Gastrocnemius medialis (tissue), 4 donors: Measurements from ENCODE around the gene ROBO1. TPM values are rescaled to one million over a fixed set of nuclear protein-coding genes. Genes with fewer than 3 reads are reported as not detected.
"Not testable (repeated sequence)": the region's sequence is repeated elsewhere in the genome, so short reads cannot be mapped to it uniquely, and the experiment has no call there.

Experiments
- ATAC-seq, 2 donors: fragments of 150-250 bp; one replicate each; pipeline ENCODE4 v1.9.1; 2016
- DNase-seq, 2 donors: peaks; one replicate each; pipeline ENCODE4 v3.0.0-alpha.2; 2019
- H3K27ac ChIP-seq, 4 donors: fragments of 200-600 bp; sonication (generic); 1 replicate in 1 of 4; 2 replicates in 3 of 4; pipeline ENCODE4 v1.5.1; 2016 to 2018; ENCODE audit warnings: mild to moderate bottlenecking in 2 of 4, moderate library complexity in 1 of 4
- H3K27me3 ChIP-seq, 3 donors: fragments of 200-600 bp; sonication (generic) in 2 of 3; 1 replicate in 1 of 3; 2 replicates in 2 of 3; pipeline versions ENCODE4 v1.5.1 to v1.6.0; 2016 to 2019; ENCODE audit warnings: mild to moderate bottlenecking in 1 of 3, moderate library complexity in 1 of 3
- H3K36me3 ChIP-seq, 2 donors: fragments of 200-600 bp; sonication (generic) in 1 of 2; one replicate each; pipeline ENCODE4 v1.5.1; 2017 to 2018
- H3K4me1 ChIP-seq, 2 donors: fragments of 200-600 bp; sonication (generic) in 1 of 2; one replicate each; pipeline ENCODE4 v1.5.1; 2016 to 2017; ENCODE audit warnings: mild to moderate bottlenecking in 2 of 2
- H3K4me3 ChIP-seq, 4 donors: fragments of 200-600 bp; sonication (generic) in 3 of 4; 1 replicate in 1 of 4; 2 replicates in 3 of 4; pipeline ENCODE4 v1.5.1; 2016 to 2019; ENCODE audit warnings: mild to moderate bottlenecking in 2 of 4
- H3K9me3 ChIP-seq, 3 donors: fragments of 200-600 bp; sonication (generic) in 2 of 3; 1 replicate in 1 of 3; 2 replicates in 2 of 3; pipeline ENCODE4 v1.5.1; 2016 to 2019
- POLR2A ChIP-seq, 2 donors: fragments of 450-650 bp; IDR thresholded peaks; one replicate each; pipeline ENCODE4 v1.6.1; 2017; ENCODE audit warnings: antibody characterized with exemption in 2 of 2, mild to moderate bottlenecking in 2 of 2, moderate library complexity in 2 of 2
- in situ Hi-C, 4 donors: fragments of 200-750 bp; cut with MboI; loops; one replicate each; pipeline versions ENCODE4 v1.15.0 to v1.8.0; 2017; ENCODE audit warnings: low sequenced_read_pairs in 4 of 4
- intact Hi-C: fragments of 100-400 bp; cut with DNase I; formaldehyde crosslinking; loops from one replicate; pipeline ENCODE4 v1.15.1; 2023; ENCODE audit warnings: low total_unique reads
- total RNA-seq, 4 donors: library from RNA; depleted of rRNA; stranded (reverse); fragments of >200 nt; gene quantifications; one replicate each; pipeline versions ENCODE4 v1.1.0 to v1.2.3, GENCODE V29; 2016
- TF ChIP-seq, protein P1 (sequence below), 5 experiments: fragments of 450-650 bp in 3 of 5; fragments of 200-600 bp in 2 of 5; sonication (generic) in 2 of 5; IDR thresholded peaks in 4 of 5; conservative IDR thresholded peaks in 1 of 5; 1 replicate in 4 of 5; 2 replicates in 1 of 5; pipeline ENCODE4 v1.5.1; 2016 to 2019; ENCODE audit warnings: antibody characterized with exemption in 5 of 5, mild to moderate bottlenecking in 3 of 5, moderate library complexity in 3 of 5

Gene ROBO1
- total RNA-seq, 4 donors from 2014 or later, result 4.2 to 16.0 (median 9.5) TPM

DNA sequence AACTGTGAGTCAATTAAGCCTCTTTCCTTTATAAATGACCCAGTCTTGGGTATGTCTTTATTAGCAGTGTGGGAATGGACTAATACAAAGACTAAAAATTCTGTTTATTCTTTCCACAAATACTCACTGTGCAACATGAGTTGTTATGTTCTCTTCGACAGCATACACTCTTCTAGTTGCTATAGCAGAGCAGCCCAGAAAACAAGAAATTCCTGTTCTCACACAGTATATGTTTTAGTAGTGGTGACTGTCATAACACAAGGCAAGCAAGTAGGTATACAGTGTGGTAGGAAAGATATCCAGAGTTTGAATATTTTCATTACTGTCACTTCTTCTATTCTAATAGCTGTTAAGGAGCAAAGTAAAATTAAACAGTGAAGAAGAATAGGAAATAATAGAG is 453.3 kb downstream of the ROBO1 start:
- in situ Hi-C loops (no loop called here), intact Hi-C loops (no loop called here)
- ATAC-seq, result no peak
- H3K27me3 ChIP-seq, result no peaks in the 10 kb centered on the region
- no peak for DNase-seq
- H3K4me3 ChIP-seq, result no peak overlapping the region
- no peak overlapping the region for H3K27ac ChIP-seq
- TF ChIP-seq, protein P1, sequence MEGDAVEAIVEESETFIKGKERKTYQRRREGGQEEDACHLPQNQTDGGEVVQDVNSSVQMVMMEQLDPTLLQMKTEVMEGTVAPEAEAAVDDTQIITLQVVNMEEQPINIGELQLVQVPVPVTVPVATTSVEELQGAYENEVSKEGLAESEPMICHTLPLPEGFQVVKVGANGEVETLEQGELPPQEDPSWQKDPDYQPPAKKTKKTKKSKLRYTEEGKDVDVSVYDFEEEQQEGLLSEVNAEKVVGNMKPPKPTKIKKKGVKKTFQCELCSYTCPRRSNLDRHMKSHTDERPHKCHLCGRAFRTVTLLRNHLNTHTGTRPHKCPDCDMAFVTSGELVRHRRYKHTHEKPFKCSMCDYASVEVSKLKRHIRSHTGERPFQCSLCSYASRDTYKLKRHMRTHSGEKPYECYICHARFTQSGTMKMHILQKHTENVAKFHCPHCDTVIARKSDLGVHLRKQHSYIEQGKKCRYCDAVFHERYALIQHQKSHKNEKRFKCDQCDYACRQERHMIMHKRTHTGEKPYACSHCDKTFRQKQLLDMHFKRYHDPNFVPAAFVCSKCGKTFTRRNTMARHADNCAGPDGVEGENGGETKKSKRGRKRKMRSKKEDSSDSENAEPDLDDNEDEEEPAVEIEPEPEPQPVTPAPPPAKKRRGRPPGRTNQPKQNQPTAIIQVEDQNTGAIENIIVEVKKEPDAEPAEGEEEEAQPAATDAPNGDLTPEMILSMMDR (IDR thresholded peaks at IDR 0.05 in 4 of 5, conservative IDR thresholded peaks at IDR 0.05 in 1 of 5), result no peak
- TF ChIP-seq POLR2A (IDR thresholded peaks at IDR 0.05), result no peak
- no peaks in the 10 kb centered on the region for H3K4me1 ChIP-seq
- no peaks in the 10 kb centered on the region for H3K9me3 ChIP-seq
- no peaks in the 10 kb centered on the region for H3K36me3 ChIP-seq

DNA sequence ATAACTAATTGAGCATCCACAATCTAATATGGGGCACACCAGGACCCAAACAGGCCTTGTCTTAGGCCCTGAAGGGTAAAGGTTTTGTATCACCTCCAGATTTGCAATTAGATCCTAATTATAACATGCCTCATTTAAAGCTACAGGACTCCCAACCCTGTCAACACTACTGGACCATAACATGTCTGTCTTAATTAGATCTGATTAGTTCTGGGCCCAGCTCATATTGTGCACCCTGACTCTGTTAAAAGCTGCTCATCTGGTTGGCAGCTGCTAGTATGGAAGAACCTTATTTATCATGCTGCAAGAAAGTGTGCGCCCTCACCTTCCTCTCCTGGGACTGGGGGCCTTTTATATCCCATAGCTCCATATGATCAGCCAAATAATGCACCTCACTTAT is 457.8 kb downstream of the ROBO1 start:
- H3K36me3 ChIP-seq, result no peaks in the 10 kb centered on the region
- H3K4me3 ChIP-seq, result no peak overlapping the region
- TF ChIP-seq, protein P1 (IDR thresholded peaks at IDR 0.05 in 4 of 5, conservative IDR thresholded peaks at IDR 0.05 in 1 of 5), result no peak
- no peak for TF ChIP-seq POLR2A (IDR thresholded peaks at IDR 0.05)
- ATAC-seq (no peak), DNase-seq (no peak)
- in situ Hi-C loops, result no loop called here
- H3K27ac ChIP-seq, result no peak overlapping the region
- H3K4me1 ChIP-seq, result no peaks in the 10 kb centered on the region
- intact Hi-C loops, result no loop called here
- H3K9me3 ChIP-seq, result no peaks in the 10 kb centered on the region
- no peaks in the 10 kb centered on the region for H3K27me3 ChIP-seq

DNA sequence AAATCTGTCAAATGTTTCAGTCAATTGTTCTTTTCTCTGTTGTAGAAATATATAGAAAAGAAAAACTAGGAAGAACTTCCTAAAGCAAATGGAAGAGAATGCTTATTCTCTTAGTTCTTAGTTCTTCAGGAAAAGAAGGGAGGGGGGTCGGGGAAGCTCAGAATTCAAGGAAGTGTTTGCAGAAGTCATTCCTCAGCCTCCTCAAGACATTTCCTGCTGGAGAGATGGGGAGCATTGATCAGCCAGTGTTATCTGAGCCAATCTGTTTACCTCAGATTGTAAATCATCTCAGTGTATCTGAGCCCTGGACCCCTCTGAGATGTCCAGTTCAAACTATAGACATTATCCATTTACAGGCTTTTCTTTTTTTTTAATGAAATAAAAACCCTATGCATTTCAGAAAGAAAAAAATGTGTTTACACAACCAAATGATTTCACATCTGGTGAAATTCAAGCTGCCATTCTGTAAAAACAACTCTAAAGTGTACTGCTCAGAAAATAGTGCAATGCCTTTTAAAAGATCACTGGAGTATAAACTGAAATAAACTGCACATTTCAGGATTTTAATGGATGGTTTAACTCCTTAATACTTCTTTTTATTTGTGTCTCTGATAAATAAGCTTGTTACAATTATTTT is 460.7 kb downstream of the ROBO1 start:
- H3K27me3 ChIP-seq, result no peaks in the 10 kb centered on the region
- no peak for DNase-seq
- no peaks in the 10 kb centered on the region for H3K36me3 ChIP-seq
- H3K4me1 ChIP-seq, result no peaks in the 10 kb centered on the region
- ATAC-seq, result no peak
- in situ Hi-C loops, result no loop called here
- H3K4me3 ChIP-seq, result no peak overlapping the region
- no peak for TF ChIP-seq POLR2A (IDR thresholded peaks at IDR 0.05)
- TF ChIP-seq, protein P1 (IDR thresholded peaks at IDR 0.05 in 4 of 5, conservative IDR thresholded peaks at IDR 0.05 in 1 of 5), result no peak
- H3K27ac ChIP-seq, result no peak overlapping the region
- intact Hi-C loops, result no loop called here
- no peaks in the 10 kb centered on the region for H3K9me3 ChIP-seq

DNA sequence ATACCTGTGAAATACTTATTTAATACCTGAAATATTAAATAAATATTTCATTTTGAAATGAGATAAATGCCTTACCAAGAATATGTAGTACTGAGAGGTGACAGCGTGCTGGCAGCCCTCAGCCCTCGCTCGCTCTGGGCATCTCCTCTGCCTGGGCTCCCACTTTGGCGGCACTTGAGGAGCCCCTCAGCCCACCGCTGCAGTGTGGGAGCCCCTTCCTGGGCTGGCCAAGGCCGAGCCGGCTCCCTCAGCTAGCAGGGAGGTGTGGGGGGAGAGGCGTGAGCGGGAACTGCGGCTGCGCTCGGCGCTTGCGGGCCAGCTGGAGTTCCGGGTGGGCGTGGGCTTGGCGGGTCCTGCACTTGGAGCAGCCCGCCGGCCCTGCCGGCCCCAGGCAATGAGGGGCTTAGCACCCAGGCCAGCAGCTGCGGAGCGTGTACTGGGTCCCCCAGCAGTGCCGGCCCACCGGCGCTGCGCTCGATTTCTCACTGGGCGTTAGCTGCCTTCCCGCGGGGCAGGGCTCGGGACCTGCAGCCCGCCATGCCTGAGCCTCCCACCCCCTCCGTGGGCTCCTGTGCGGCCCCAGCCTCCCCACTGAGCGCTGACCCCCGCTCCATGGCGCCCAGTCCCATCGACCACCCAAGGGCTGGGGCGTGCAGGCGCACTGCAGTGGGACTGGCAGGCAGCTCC is 467.7 kb downstream of the ROBO1 start:
- H3K4me1 ChIP-seq, ATAC-seq, H3K4me3 ChIP-seq, H3K9me3 ChIP-seq, H3K27ac ChIP-seq, H3K27me3 ChIP-seq, DNase-seq, in situ Hi-C loops, intact Hi-C loops, H3K36me3 ChIP-seq: not testable (repeated sequence)

DNA sequence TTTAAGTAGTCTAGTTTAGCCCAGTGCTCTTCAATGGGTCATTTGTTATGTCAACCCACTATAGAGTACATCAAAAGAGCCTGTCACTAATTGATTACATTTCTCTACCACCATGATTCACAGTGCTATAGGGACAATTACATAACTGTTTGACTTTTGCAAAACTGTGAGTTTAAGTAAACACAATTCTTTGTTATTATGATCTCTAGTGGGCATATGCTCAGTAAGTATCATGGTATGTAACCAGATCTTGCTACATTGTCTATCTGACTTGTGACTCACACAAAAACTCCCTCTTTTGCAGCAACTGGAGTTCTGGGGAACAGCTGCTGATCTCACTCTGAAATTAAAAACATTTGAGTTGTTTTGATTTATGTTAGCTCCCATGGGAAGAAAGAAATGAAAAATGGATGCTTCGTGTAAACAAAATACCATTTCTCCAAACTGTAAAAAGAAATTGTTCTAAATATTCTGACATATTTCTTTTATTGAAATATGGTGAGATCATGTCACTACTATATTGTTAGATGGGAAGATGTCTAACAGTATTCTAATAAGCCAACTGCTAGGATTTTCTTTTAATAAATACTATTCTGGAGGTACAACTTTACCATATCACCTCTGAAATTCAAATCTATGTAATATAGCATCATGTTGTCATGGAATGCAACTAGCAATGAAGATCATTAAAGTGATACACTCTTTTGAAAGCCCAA is 470.4 kb downstream of the ROBO1 start:
- H3K9me3 ChIP-seq, result no peaks in the 10 kb centered on the region
- in situ Hi-C loops, result no loop called here
- H3K4me1 ChIP-seq, result no peaks in the 10 kb centered on the region
- H3K27ac ChIP-seq, result no peak overlapping the region
- no peaks in the 10 kb centered on the region for H3K27me3 ChIP-seq
- ATAC-seq (no peak), DNase-seq (no peak)
- no peak overlapping the region for H3K4me3 ChIP-seq
- no peaks in the 10 kb centered on the region for H3K36me3 ChIP-seq
- TF ChIP-seq POLR2A (IDR thresholded peaks at IDR 0.05), result no peak
- TF ChIP-seq, protein P1 (IDR thresholded peaks at IDR 0.05 in 4 of 5, conservative IDR thresholded peaks at IDR 0.05 in 1 of 5), result no peak
- intact Hi-C loops, result no loop called here
